ENCODE measurements around the gene ELOB. TPM values are rescaled to one million over a fixed set of nuclear protein-coding genes. Genes with fewer than 3 reads are reported as not detected.

The ELOB gene
- total and polyA plus RNA-seq, 2 of the 13 experiments (the other 11 are each of a cell fraction or from before 2014, with no cell fraction given) = 208 to 225 TPM

DNA sequence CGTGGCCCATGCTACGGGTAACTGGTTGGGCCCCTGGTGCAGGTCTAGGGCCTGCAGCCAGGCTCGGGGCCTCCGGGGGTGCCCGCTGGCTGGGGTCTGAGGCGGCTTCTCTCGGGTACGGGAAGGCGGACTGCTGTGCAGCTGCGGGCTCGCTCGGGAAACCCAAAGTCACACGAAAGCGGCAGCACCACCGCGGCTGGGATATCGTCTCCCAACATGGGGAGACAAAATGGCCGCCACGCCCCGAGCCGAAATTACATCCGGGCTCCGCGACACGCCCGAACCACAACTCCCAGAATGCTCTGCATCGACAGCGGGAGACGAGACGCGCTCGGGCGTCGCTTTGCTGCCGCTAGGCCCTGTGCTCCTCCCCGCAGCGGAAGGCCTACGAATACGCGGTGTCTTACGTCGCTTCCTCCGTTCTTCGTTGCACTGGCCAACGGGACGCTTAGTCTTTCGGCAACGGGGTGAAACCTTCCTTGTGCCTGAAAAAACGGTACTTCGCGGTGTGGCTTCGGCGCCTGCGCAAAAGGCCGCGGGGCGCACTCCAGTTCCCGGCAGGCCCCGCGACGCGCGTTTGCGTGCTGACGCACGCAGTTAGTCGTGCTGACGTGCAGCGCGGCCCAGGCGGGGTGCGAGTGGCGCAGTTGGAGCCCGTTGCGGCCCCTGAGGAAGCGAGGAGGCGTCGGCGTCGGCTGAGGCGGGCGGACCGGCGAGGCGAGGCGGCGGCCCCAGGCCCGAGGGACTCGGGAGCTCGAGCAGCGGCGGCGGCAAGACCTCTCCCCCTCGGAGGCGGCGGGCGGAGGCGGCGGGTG, 24.8 kb downstream of the ELOB start, which contains the start of gene SRRM2 (continued):
- TF ChIP-seq, protein P1, sequence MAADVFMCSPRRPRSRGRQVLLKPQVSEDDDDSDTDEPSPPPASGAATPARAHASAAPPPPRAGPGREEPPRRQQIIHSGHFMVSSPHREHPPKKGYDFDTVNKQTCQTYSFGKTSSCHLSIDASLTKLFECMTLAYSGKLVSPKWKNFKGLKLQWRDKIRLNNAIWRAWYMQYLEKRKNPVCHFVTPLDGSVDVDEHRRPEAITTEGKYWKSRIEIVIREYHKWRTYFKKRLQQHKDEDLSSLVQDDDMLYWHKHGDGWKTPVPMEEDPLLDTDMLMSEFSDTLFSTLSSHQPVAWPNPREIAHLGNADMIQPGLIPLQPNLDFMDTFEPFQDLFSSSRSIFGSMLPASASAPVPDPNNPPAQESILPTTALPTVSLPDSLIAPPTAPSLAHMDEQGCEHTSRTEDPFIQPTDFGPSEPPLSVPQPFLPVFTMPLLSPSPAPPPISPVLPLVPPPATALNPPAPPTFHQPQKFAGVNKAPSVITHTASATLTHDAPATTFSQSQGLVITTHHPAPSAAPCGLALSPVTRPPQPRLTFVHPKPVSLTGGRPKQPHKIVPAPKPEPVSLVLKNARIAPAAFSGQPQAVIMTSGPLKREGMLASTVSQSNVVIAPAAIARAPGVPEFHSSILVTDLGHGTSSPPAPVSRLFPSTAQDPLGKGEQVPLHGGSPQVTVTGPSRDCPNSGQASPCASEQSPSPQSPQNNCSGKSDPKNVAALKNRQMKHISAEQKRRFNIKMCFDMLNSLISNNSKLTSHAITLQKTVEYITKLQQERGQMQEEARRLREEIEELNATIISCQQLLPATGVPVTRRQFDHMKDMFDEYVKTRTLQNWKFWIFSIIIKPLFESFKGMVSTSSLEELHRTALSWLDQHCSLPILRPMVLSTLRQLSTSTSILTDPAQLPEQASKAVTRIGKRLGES (CRISPR knock-in tag; IDR thresholded peaks at IDR 0.05; ENCODE audit: borderline replicate concordance) = peak; percentile 77; the same call in 1 of the 2 replicates
- TF ChIP-seq KMT2B (CRISPR knock-in tag; IDR thresholded peaks at IDR 0.05) (peak; percentile 43), NFIC (IDR thresholded peaks at IDR 0.05; ENCODE audit: low read length) (no peak), KDM6A (CRISPR knock-in tag; IDR thresholded peaks at IDR 0.05; ENCODE audit: low read depth) (no peak), ZNF234 (CRISPR knock-in tag; conservative IDR thresholded peaks at IDR 0.05) (0 out of 2 replicates have a peak, but pooled peaks have one; percentile 86), MAFG (CRISPR knock-in tag; IDR thresholded peaks at IDR 0.05) (no peak), ZNF34 (CRISPR knock-in tag; IDR thresholded peaks at IDR 0.05; ENCODE audit: borderline replicate concordance) (peak; percentile 66; the same call in 1 of the 2 replicates), CC2D1A (CRISPR knock-in tag; IDR thresholded peaks at IDR 0.05) (0 out of 2 replicates have a peak, but pooled peaks have one; percentile 76), ETV5 (CRISPR knock-in tag; IDR thresholded peaks at IDR 0.05; ENCODE audit: borderline replicate concordance) (peak; percentile 58; the same call in 1 of the 2 replicates), TCF12 (IDR thresholded peaks at IDR 0.05) (no peak), TCF12 (CRISPR knock-in tag; IDR thresholded peaks at IDR 0.05) (peak; percentile 89), MED8 (CRISPR knock-in tag; IDR thresholded peaks at IDR 0.05; ENCODE audit: insufficient replicate concordance) (no peak), HDAC2 (CRISPR knock-in tag; IDR thresholded peaks at IDR 0.05) (0 out of 2 replicates have a peak, but pooled peaks have one; percentile 43), GATAD2A (CRISPR knock-in tag; IDR thresholded peaks at IDR 0.05) (no peak), SMAD3 (CRISPR knock-in tag; IDR thresholded peaks at IDR 0.05) (no peak), ZNF205 (CRISPR knock-in tag; IDR thresholded peaks at IDR 0.05) (no peak), EZH2 (conservative IDR thresholded peaks at IDR 0.05; ENCODE audit: low read depth, low read length) (no peak), ZMYM4 (CRISPR knock-in tag; IDR thresholded peaks at IDR 0.05) (peak; percentile 63), ZNF24 (IDR thresholded peaks at IDR 0.05) (no peak), YEATS2 (CRISPR knock-in tag; IDR thresholded peaks at IDR 0.05; ENCODE audit: borderline replicate concordance) (peak; percentile 90; the same call in 1 of the 2 replicates), KLF12 (CRISPR knock-in tag; IDR thresholded peaks at IDR 0.05; ENCODE audit: borderline replicate concordance) (peak; percentile 91; the same call in 1 of the 2 replicates)
- TF ChIP-seq, protein P2, sequence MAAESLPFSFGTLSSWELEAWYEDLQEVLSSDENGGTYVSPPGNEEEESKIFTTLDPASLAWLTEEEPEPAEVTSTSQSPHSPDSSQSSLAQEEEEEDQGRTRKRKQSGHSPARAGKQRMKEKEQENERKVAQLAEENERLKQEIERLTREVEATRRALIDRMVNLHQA (CRISPR knock-in tag; IDR thresholded peaks at IDR 0.05) = no peak
- TF ChIP-seq, protein P3, sequence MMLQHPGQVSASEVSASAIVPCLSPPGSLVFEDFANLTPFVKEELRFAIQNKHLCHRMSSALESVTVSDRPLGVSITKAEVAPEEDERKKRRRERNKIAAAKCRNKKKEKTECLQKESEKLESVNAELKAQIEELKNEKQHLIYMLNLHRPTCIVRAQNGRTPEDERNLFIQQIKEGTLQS (CRISPR knock-in tag; IDR thresholded peaks at IDR 0.05) = peak; percentile 37; the same call in 1 of the 2 replicates
- TF ChIP-seq, protein P4, sequence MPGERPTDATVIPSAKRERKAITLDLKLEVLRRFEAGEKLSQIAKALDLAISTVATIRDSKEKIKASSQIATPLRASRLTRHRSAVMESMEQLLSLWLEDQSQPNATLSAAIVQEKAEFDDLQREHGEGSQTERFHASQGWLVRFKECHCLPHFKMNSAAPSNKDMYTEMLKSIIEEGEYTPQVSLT (CRISPR knock-in tag; IDR thresholded peaks at IDR 0.05; ENCODE audit: borderline replicate concordance, low read depth) = no peak; the same call in 1 of the 2 replicates

Data from HepG2 (cell line).